ENCODE measurements around the gene LGALS13.

GRCh38 chr19:39558624-39559117 lies 43.7 kb upstream of the LGALS13 start:
- TF ChIP-seq MAFK (IDR thresholded peaks at IDR 0.05; ENCODE audit: partially characterized antibody): no peak
- TF ChIP-seq JUNB (IDR thresholded peaks at IDR 0.05): no peak
- no peak for TF ChIP-seq POLR2A (IDR thresholded peaks at IDR 0.05; ENCODE audit: low read length)
- TF ChIP-seq CTCF (IDR thresholded peaks at IDR 0.05): no peak
- TF ChIP-seq CBX2 (IDR thresholded peaks at IDR 0.05; ENCODE audit: borderline replicate concordance, low read depth): no peak
- TF ChIP-seq REST (IDR thresholded peaks at IDR 0.05): no peak
- TF ChIP-seq RARB (CRISPR knock-in tag; IDR thresholded peaks at IDR 0.05): no peak
- TF ChIP-seq SREBF2 (IDR thresholded peaks at IDR 0.05): no peak
- TF ChIP-seq MAX (IDR thresholded peaks at IDR 0.05): no peak
- TF ChIP-seq BHLHE40 (IDR thresholded peaks at IDR 0.05; ENCODE audit: low read depth, low read length): no peak
